Upper lobe of left lung (tissue), 4 donors: ENCODE data around the gene ADGRL4.
"Not testable (repeated sequence)": the region's sequence is repeated elsewhere in the genome, so short reads cannot be mapped to it uniquely, and the experiment has no call there.

Experiments
- CTCF ChIP-seq, 6 experiments: fragments of 450-650 bp in 4 of 6; fragments of 200-600 bp in 2 of 6; sonication (generic) in 2 of 6; IDR thresholded peaks; one replicate each; pipeline ENCODE4 v1.5.1; 2016 to 2019; ENCODE audit warnings: antibody characterized with exemption in 6 of 6
- EP300 ChIP-seq, 4 donors: sonication (generic); formaldehyde crosslinking; IDR thresholded peaks; one replicate each; pipeline ENCODE4 v1.5.1; 2017; ENCODE audit warnings: antibody characterized with exemption in 4 of 4, control low read depth in 2 of 4
- POLR2A ChIP-seq, 4 donors: fragments of 450-650 bp; IDR thresholded peaks; one replicate each; pipeline ENCODE4 v1.5.1; 2016 to 2017; ENCODE audit warnings: antibody characterized with exemption in 4 of 4, mild to moderate bottlenecking in 2 of 4

DNA sequence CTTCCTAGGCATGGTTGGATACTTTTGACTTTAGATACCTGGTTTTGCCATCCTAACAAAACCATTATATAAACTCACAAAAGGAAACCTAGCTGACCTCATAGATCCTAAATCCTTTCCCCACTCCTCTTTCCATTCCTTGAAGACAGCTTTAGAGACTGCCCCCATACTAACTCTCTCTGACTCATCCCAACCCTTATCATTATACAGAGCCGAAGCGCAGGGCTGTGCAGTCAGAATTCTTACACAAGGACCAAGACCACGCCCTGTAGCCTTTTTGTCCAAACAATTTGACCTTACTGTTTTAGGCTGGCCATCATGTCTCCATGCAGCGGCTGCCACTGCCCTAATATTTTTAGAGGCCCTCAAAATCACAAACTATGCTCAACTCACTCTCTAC lies 130.5 kb downstream of the ADGRL4 start:
- TF ChIP-seq POLR2A, CTCF, EP300 (IDR thresholded peaks at IDR 0.05): not testable (repeated sequence)
